ENCODE measurements around the gene M6PR.

M6PR gene

GRCh38 chr12:8913702-8914032, 35.8 kb downstream of the M6PR start:
- Histone ChIP-seq H3K79me2 (ENCODE audit: insufficient read depth, low read length) (peaks cover 22% of the 10 kb centered on the region), H3K9me3 (ENCODE audit: insufficient read depth, low read depth, low read length) (no peaks in the 10 kb centered on the region), H2AFZ (ENCODE audit: low read length) (peak overlapping the region; percentile 71), H3K4me3 (ENCODE audit: low read length, poor library complexity, severe bottlenecking) (peak overlapping the region; percentile 73), H3K9ac (ENCODE audit: low read depth, low read length, poor library complexity, severe bottlenecking) (peak overlapping the region; percentile 65), H3K4me2 (ENCODE audit: low read depth, low read length, poor library complexity, severe bottlenecking) (peak overlapping the region; percentile 71), H3K27me3 (ENCODE audit: insufficient read depth, low read length, poor library complexity, severe bottlenecking) (no peaks in the 10 kb centered on the region), H3K9me2 (replicated peaks; ENCODE audit: low read depth, low read length) (no peaks in the 10 kb centered on the region), H3K4me1 (ENCODE audit: insufficient read depth, low read length, poor library complexity, severe bottlenecking) (peaks cover 50% of the 10 kb centered on the region), H3K36me3 (ENCODE audit: insufficient read depth, low read length) (no peaks in the 10 kb centered on the region), H3F3A (ENCODE audit: low read depth) (no peaks in the 10 kb centered on the region; the same call in 1 of the 2 replicates), H4K20me1 (ENCODE audit: insufficient read depth, low read length, poor library complexity, severe bottlenecking) (peaks cover 4% of the 10 kb centered on the region)
- TF ChIP-seq CTCF (conservative IDR thresholded peaks at IDR 0.05; ENCODE audit: low read length) (no peak), EZH2phosphoT487 (IDR thresholded peaks at IDR 0.05; ENCODE audit: borderline replicate concordance) (no peak)

GRCh38 chr12:8912914-8913313, 36.5 kb downstream of the M6PR start:
- Histone ChIP-seq H3K36me3 (ENCODE audit: insufficient read depth, low read length) (no peaks in the 10 kb centered on the region), H3K4me1 (ENCODE audit: insufficient read depth, low read length, poor library complexity, severe bottlenecking) (peaks cover 50% of the 10 kb centered on the region), H2AFZ (ENCODE audit: low read length) (no peak overlapping the region), H3K4me2 (ENCODE audit: low read depth, low read length, poor library complexity, severe bottlenecking) (no peak overlapping the region), H3K4me3 (ENCODE audit: low read length, poor library complexity, severe bottlenecking) (no peak overlapping the region), H3K27me3 (ENCODE audit: insufficient read depth, low read length, poor library complexity, severe bottlenecking) (no peaks in the 10 kb centered on the region), H3F3A (ENCODE audit: low read depth) (no peaks in the 10 kb centered on the region; the same call in 1 of the 2 replicates), H3K79me2 (ENCODE audit: insufficient read depth, low read length) (peaks cover 22% of the 10 kb centered on the region), H3K9ac (ENCODE audit: low read depth, low read length, poor library complexity, severe bottlenecking) (no peak overlapping the region), H4K20me1 (ENCODE audit: insufficient read depth, low read length, poor library complexity, severe bottlenecking) (peaks cover 4% of the 10 kb centered on the region), H3K9me2 (replicated peaks; ENCODE audit: low read depth, low read length) (no peaks in the 10 kb centered on the region), H3K9me3 (ENCODE audit: insufficient read depth, low read depth, low read length) (no peaks in the 10 kb centered on the region)
- peak; percentile 47 for TF ChIP-seq CTCF (conservative IDR thresholded peaks at IDR 0.05; ENCODE audit: low read length)
- TF ChIP-seq EZH2phosphoT487 (IDR thresholded peaks at IDR 0.05; ENCODE audit: borderline replicate concordance): no peak

GRCh38 chr12:8911606-8912268, 37.7 kb downstream of the M6PR start:
- Histone ChIP-seq H4K20me1 (ENCODE audit: insufficient read depth, low read length, poor library complexity, severe bottlenecking) (peaks cover 4% of the 10 kb centered on the region), H3K4me3 (ENCODE audit: low read length, poor library complexity, severe bottlenecking) (no peak overlapping the region), H3K4me1 (ENCODE audit: insufficient read depth, low read length, poor library complexity, severe bottlenecking) (peaks cover 53% of the 10 kb centered on the region), H3K27me3 (ENCODE audit: insufficient read depth, low read length, poor library complexity, severe bottlenecking) (no peaks in the 10 kb centered on the region), H3K9ac (ENCODE audit: low read depth, low read length, poor library complexity, severe bottlenecking) (no peak overlapping the region), H3K79me2 (ENCODE audit: insufficient read depth, low read length) (peaks cover 20% of the 10 kb centered on the region), H3K36me3 (ENCODE audit: insufficient read depth, low read length) (no peaks in the 10 kb centered on the region), H2AFZ (ENCODE audit: low read length) (peak overlapping the region; percentile 69), H3K9me2 (replicated peaks; ENCODE audit: low read depth, low read length) (no peaks in the 10 kb centered on the region), H3K9me3 (ENCODE audit: insufficient read depth, low read depth, low read length) (no peaks in the 10 kb centered on the region), H3K4me2 (ENCODE audit: low read depth, low read length, poor library complexity, severe bottlenecking) (peak overlapping the region; percentile 36), H3F3A (ENCODE audit: low read depth) (no peaks in the 10 kb centered on the region; the same call in 1 of the 2 replicates)
- TF ChIP-seq CTCF (conservative IDR thresholded peaks at IDR 0.05; ENCODE audit: low read length) (no peak), EZH2phosphoT487 (IDR thresholded peaks at IDR 0.05; ENCODE audit: borderline replicate concordance) (no peak)
